HEK293T (cell line): ENCODE results near the gene LRRC61.

ENCODE experiments used
- CTCF ChIA-PET: fragments of 350-600 bp; formaldehyde crosslinking; extraction: SDS; loops from one replicate; lab custom pipeline; 2021; ENCODE audit warnings: antibody characterized with exemption, inconsistent platforms; lab: Yijun Ruan, JAX
- POLR2A ChIA-PET: fragments of 350-600 bp; formaldehyde crosslinking; extraction: SDS; loops from one replicate; lab custom pipeline; 2020; ENCODE audit warnings: antibody characterized with exemption, inconsistent platforms; lab: Yijun Ruan, JAX
- DNase-seq: peaks from one replicate; pipeline ENCODE4 v3.0.0; 2012; ENCODE audit warnings: mixed read lengths; ENCODE audit errors: extremely low spot score
- ARNT ChIP-seq: fragments of 450-650 bp; IDR thresholded peaks from 2 replicates; pipeline ENCODE4 v1.6.1; 2017; ENCODE audit warnings: mild to moderate bottlenecking
- BHLHE40 ChIP-seq: fragments of 450-650 bp; IDR thresholded peaks from 2 replicates; pipeline ENCODE4 v1.6.1; 2016; ENCODE audit warnings: mild to moderate bottlenecking, moderate library complexity, borderline replicate concordance
- CTBP1 ChIP-seq: fragments of 450-650 bp; IDR thresholded peaks from 2 replicates; pipeline ENCODE4 v1.6.1; 2016; ENCODE audit warnings: borderline replicate concordance
- ELF4 ChIP-seq: fragments of 450-650 bp; IDR thresholded peaks from 2 replicates; pipeline ENCODE4 v1.6.1; 2017; ENCODE audit warnings: antibody characterized with exemption
- FOXA1 ChIP-seq: fragments of 450-650 bp; IDR thresholded peaks from 2 replicates; pipeline ENCODE4 v1.6.1; 2016; ENCODE audit warnings: mild to moderate bottlenecking
- FOXK2 ChIP-seq: fragments of 450-650 bp; IDR thresholded peaks from 2 replicates; pipeline ENCODE4 v1.6.1; 2016; ENCODE audit warnings: mild to moderate bottlenecking
- FOXM1 ChIP-seq: fragments of 450-650 bp; IDR thresholded peaks from 2 replicates; pipeline ENCODE4 v1.6.1; 2017; ENCODE audit warnings: mild to moderate bottlenecking, borderline replicate concordance
- HDGF ChIP-seq: fragments of 450-650 bp; IDR thresholded peaks from 2 replicates; pipeline ENCODE4 v1.6.1; 2017; ENCODE audit warnings: antibody characterized with exemption, borderline replicate concordance
- L3MBTL2 ChIP-seq: fragments of 450-650 bp; conservative IDR thresholded peaks from 2 replicates; pipeline ENCODE4 v1.6.1; 2016; ENCODE audit warnings: mild to moderate bottlenecking
- LEF1 ChIP-seq: fragments of 450-650 bp; IDR thresholded peaks from 2 replicates; pipeline ENCODE4 v1.6.1; 2017; ENCODE audit warnings: mild to moderate bottlenecking, borderline replicate concordance
- NFRKB ChIP-seq: fragments of 450-650 bp; IDR thresholded peaks from 2 replicates; pipeline ENCODE4 v1.6.1; 2016; ENCODE audit warnings: mild to moderate bottlenecking, moderate library complexity
- PKNOX1 ChIP-seq: fragments of 450-650 bp; IDR thresholded peaks from 2 replicates; pipeline ENCODE4 v1.6.1; 2016
- SP1 ChIP-seq: fragments of 450-650 bp; IDR thresholded peaks from 2 replicates; pipeline ENCODE4 v1.6.1; 2017
- SUZ12 ChIP-seq: fragments of 450-650 bp; IDR thresholded peaks from 2 replicates; pipeline ENCODE4 v1.6.1; 2016; ENCODE audit warnings: mild to moderate bottlenecking
- TARDBP ChIP-seq: fragments of 450-650 bp; IDR thresholded peaks from 2 replicates; pipeline ENCODE4 v1.6.1; 2016
- ZNF384 ChIP-seq: fragments of 450-650 bp; IDR thresholded peaks from 2 replicates; pipeline ENCODE4 v1.6.1; 2016

LRRC61 gene

GRCh38 chr7:150346922-150347321 lies 23.8 kb downstream of the LRRC61 start:
- no peak for DNase-seq
- no peak for TF ChIP-seq CTBP1
- no peak for TF ChIP-seq FOXK2
- ChIA-PET POLR2A (interaction anchor here (1.2 to 1.5 kb wide), 2 partner anchors 22 to 24 kb away, joined by 3 to 4 read pairs; partner anchors contain the start of genes ACTR3C, LRRC61 and REPIN1), CTCF (interaction anchor here (1.4 kb wide), 1 partner anchor 15 kb away, joined by 3 read pairs; no protein-coding TSS in a partner anchor)

GRCh38 chr7:150351587-150352194 lies 28.5 kb downstream of the LRRC61 start:
- TF ChIP-seq L3MBTL2 (no peak), ZNF384 (peak; percentile 51; the same call in 1 of the 2 replicates), SUZ12 (no peak)
- POLR2A ChIA-PET: no interaction called here
- CTCF ChIA-PET: no interaction called here
- DNase-seq: no peak

- CTCF ChIA-PET: interaction anchor here (0.5 to 2.5 kb wide), 3 partner anchors 11 to 1441 kb away, joined by 7 to 10 read pairs (median 9); no protein-coding TSS in a partner anchor
- no peak for DNase-seq
- TF ChIP-seq ARNT (no peak), PKNOX1 (no peak), ELF4 (no peak), L3MBTL2 (no peak), FOXM1 (no peak), ZNF384 (no peak), FOXA1 (no peak), CTBP1 (no peak), BHLHE40 (no peak), SUZ12 (no peak), LEF1 (no peak), TARDBP (no peak), HDGF (no peak), FOXK2 (no peak), NFRKB (no peak), SP1 (no peak)
- POLR2A ChIA-PET: interaction anchor here (1.0 to 3.4 kb wide), 4 partner anchors 13 to 32 kb away, joined by 3 to 22 read pairs (median 5); partner anchors contain the start of genes ACTR3C, LRRC61 and REPIN1
Observed at GRCh38 chr7:150355666-150356059, 32.5 kb downstream of the LRRC61 start.

GRCh38 chr7:150356265-150356897 lies 33.2 kb downstream of the LRRC61 start:
- TF ChIP-seq CTBP1: no peak
- peak; percentile 86 for TF ChIP-seq ZNF384
- DNase-seq: peak; percentile 65
- POLR2A ChIA-PET: interaction anchor here (3.4 kb wide), 1 partner anchor 13 kb away, joined by 22 read pairs; the partner anchor contains the start of gene REPIN1
- CTCF ChIA-PET: interaction anchor here (0.5 to 2.5 kb wide), 5 partner anchors 10 to 1442 kb away, joined by 3 to 10 read pairs (median 7); no protein-coding TSS in a partner anchor

GRCh38 chr7:150357270-150357669 lies 34.1 kb downstream of the LRRC61 start:
- no peak for DNase-seq
- ChIA-PET CTCF (interaction anchor here (2.4 to 2.5 kb wide), 2 partner anchors 9 to 19 kb away, joined by 9 to 10 read pairs; no protein-coding TSS in a partner anchor), POLR2A (interaction anchor here (0.6 to 1.8 kb wide), 2 partner anchors 11 to 21 kb away, joined by 5 to 11 read pairs; partner anchors contain the start of gene REPIN1)
- TF ChIP-seq SP1: no peak
- no peak for TF ChIP-seq SUZ12
- no peak for TF ChIP-seq L3MBTL2
- no peak for TF ChIP-seq HDGF

- TF ChIP-seq FOXK2 (no peak), FOXM1 (no peak), L3MBTL2 (no peak), PKNOX1 (no peak), SP1 (no peak), BHLHE40 (no peak), ARNT (no peak), LEF1 (no peak), FOXA1 (no peak), HDGF (no peak), SUZ12 (no peak), NFRKB (no peak), ELF4 (no peak), CTBP1 (no peak), ZNF384 (no peak), TARDBP (no peak)
- no peak for DNase-seq
- POLR2A ChIA-PET: interaction anchor here (0.6 to 1.8 kb wide), 2 partner anchors 10 to 20 kb away, joined by 5 to 11 read pairs; partner anchors contain the start of gene REPIN1
- CTCF ChIA-PET: interaction anchor here (0.6 kb wide), 1 partner anchor 10 kb away, joined by 4 read pairs; no protein-coding TSS in a partner anchor
Observed at GRCh38 chr7:150357771-150358427, 34.7 kb downstream of the LRRC61 start.

- ChIA-PET POLR2A (interaction anchor here (1.8 kb wide), 1 partner anchor 10 kb away, joined by 11 read pairs; the partner anchor contains the start of gene REPIN1), CTCF (no interaction called here)
- DNase-seq: no peak
- TF ChIP-seq BHLHE40: no peak
- no peak for TF ChIP-seq ARNT
- TF ChIP-seq SUZ12: no peak
- no peak for TF ChIP-seq CTBP1
- no peak for TF ChIP-seq SP1
- TF ChIP-seq ZNF384: no peak
- no peak for TF ChIP-seq FOXM1
Observed at GRCh38 chr7:150358433-150358832, 35.3 kb downstream of the LRRC61 start.
